ENCODE data around the gene TSC22D1. TPM values are rescaled to one million over a fixed set of nuclear protein-coding genes. Genes with fewer than 3 reads are reported as not detected.

TSC22D1 gene
- 100 to 1,000 TPM in 3 of 9 donors, 10 to 100 TPM in 6; 28.5 to 113 (median 66.7) TPM for total RNA-seq
- polyA plus RNA-seq, result 10 to 100 TPM; 38.5 to 48.1 (median 41.2) TPM
- long read RNA-seq, donor 1, full-length matches to known transcripts, result 45 of 45 reads
- long read RNA-seq, donor 1, partial matches to known transcripts, result 0 of 45 reads
- long read RNA-seq, donor 1, other reads (novel, unspliced or antisense), result 0 of 45 reads
- long read RNA-seq, donor 2, full-length matches to known transcripts, result 35 of 35 reads
- long read RNA-seq, donor 2, partial matches to known transcripts, result 0 of 35 reads
- long read RNA-seq, donor 2, other reads (novel, unspliced or antisense), result 0 of 35 reads
- long read RNA-seq, donor 3, full-length matches to known transcripts, result 26 of 26 reads
- long read RNA-seq, donor 3, partial matches to known transcripts, result 0 of 26 reads
- long read RNA-seq, donor 3, other reads (novel, unspliced or antisense), result 0 of 26 reads
- long read RNA-seq, donor 4, transcript TSC22D1-201 (3 exons, 3,135 nt), result major isoform, 45 of 52 reads
- long read RNA-seq, donor 4, partial matches to known transcripts, result 2 of 52 reads
- long read RNA-seq, donor 4, other reads (novel, unspliced or antisense), result 2 of 52 reads
- long read RNA-seq, donor 5, full-length matches to known transcripts, result 242 of 257 reads
- long read RNA-seq, donor 5, partial matches to known transcripts, result 1 of 257 reads
- long read RNA-seq, donor 5, other reads (novel, unspliced or antisense), result 14 of 257 reads
- long read RNA-seq, donor 6, transcript TSC22D1-201 (3 exons, 3,135 nt), result major isoform, 50 of 59 reads
- long read RNA-seq, donor 6, partial matches to known transcripts, result 0 of 59 reads
- long read RNA-seq, donor 6, other reads (novel, unspliced or antisense), result 7 of 59 reads
- long read RNA-seq, donor 7, transcript TSC22D1-201 (3 exons, 3,135 nt), result major isoform, 17 of 18 reads
- long read RNA-seq, donor 7, partial matches to known transcripts, result 0 of 18 reads
- long read RNA-seq, donor 7, other reads (novel, unspliced or antisense), result 0 of 18 reads
- long read RNA-seq, donor 8, full-length matches to known transcripts, result 50 of 50 reads
- long read RNA-seq, donor 8, partial matches to known transcripts, result 0 of 50 reads
- long read RNA-seq, donor 8, other reads (novel, unspliced or antisense), result 0 of 50 reads
- long read RNA-seq, donor 9, full-length matches to known transcripts, result 51 of 51 reads
- long read RNA-seq, donor 9, partial matches to known transcripts, result 0 of 51 reads
- long read RNA-seq, donor 9, other reads (novel, unspliced or antisense), result 0 of 51 reads
- long read RNA-seq, donor 10, full-length matches to known transcripts, result 45 of 45 reads
- long read RNA-seq, donor 10, partial matches to known transcripts, result 0 of 45 reads
- long read RNA-seq, donor 10, other reads (novel, unspliced or antisense), result 0 of 45 reads

GRCh38 chr13:44575741-44576350, at the start of gene TSC22D1:
Gene TSC22D1, minus strand, starts transcription at chr13:44576330. Its CDS starts 256 bp downstream, at chr13:44576074.
- H3K27ac ChIP-seq, result peak within 1 kb of the TSS; percentile 70 to 99 (median 93)
- H3K9me3 ChIP-seq (replicated peaks in 1 of 3), result no peaks in the 10 kb centered on the region
- H3K36me3 ChIP-seq (replicated peaks in 1 of 2), result no peaks in the 10 kb centered on the region
- H3K27me3 ChIP-seq, result no peaks in the 10 kb centered on the region
- peaks cover 4 to 43% of the 10 kb centered on the region in 2 donors for H3K4me1 ChIP-seq (replicated peaks in 1 of 2)
- intact Hi-C loops (cut with DNase I), result no loop called here
- TF ChIP-seq POLR2A (IDR thresholded peaks at IDR 0.05), result no peak
- peak in 2 of 6 experiments; percentile 19 to 32 for TF ChIP-seq CTCF (IDR thresholded peaks at IDR 0.05)
- peak within 1 kb of the TSS; percentile 43 to 91 (median 70) for H3K4me3 ChIP-seq
- 0 to 1% (median 0%) methylated on average over 20 to 51 of the region's 51 CpGs for WGBS, 4 donors
- peak; percentile 36 to 72 (median 44) for DNase-seq

- intact Hi-C loops (cut with DNase I), result no loop called here
- Histone ChIP-seq H3K4me1 (replicated peaks in 1 of 2) (no peaks in the 10 kb centered on the region), H3K27me3 (no peaks in the 10 kb centered on the region), H3K4me3 (no peak overlapping the region), H3K36me3 (replicated peaks in 1 of 2) (no peaks in the 10 kb centered on the region), H3K27ac (no peak overlapping the region), H3K9me3 (replicated peaks in 1 of 3) (no peaks in the 10 kb centered on the region)
- 69 to 78% (median 75%) methylated on average over 1 of the region's 1 CpG for WGBS, 4 donors
- DNase-seq, result no peak
- TF ChIP-seq CTCF (IDR thresholded peaks at IDR 0.05) (no peak), POLR2A (IDR thresholded peaks at IDR 0.05) (no peak)
These were observed 46.6 kb upstream of the TSC22D1 start for GRCh38 chr13:44622708-44623107.

- no peak for DNase-seq
- no peaks in the 10 kb centered on the region for H3K36me3 ChIP-seq (replicated peaks in 1 of 2)
- H3K4me3 ChIP-seq, result no peak overlapping the region
- no peaks in the 10 kb centered on the region for H3K27me3 ChIP-seq
- 62 to 88% (median 64%) methylated on average over 1 of the region's 1 CpG for WGBS, 4 donors
- TF ChIP-seq POLR2A (IDR thresholded peaks at IDR 0.05) (no peak), CTCF (IDR thresholded peaks at IDR 0.05) (no peak)
- H3K9me3 ChIP-seq (replicated peaks in 1 of 3), result no peaks in the 10 kb centered on the region
- H3K4me1 ChIP-seq (replicated peaks in 1 of 2), result no peaks in the 10 kb centered on the region
- intact Hi-C loops (cut with DNase I), result no loop called here
- no peak overlapping the region for H3K27ac ChIP-seq
These were observed 46.1 kb upstream of the TSC22D1 start for GRCh38 chr13:44622261-44622660.
